GM19238 (cell line): ENCODE results near the gene H2BW2.
"Not testable (repeated sequence)": the region's sequence is repeated elsewhere in the genome, so short reads cannot be mapped to it uniquely, and the experiment has no call there.

Experiments used
- DNase-seq: peaks from one replicate; pipeline ENCODE4 v3.0.0; 2011; ENCODE audit warnings: low spot score; ENCODE audit not compliant: insufficient read length

The H2BW2 gene

GRCh38 chrX:104039689-104040505, at the start of gene H2BW2:
Gene H2BW2 (plus strand): TSS chrX:104039956. CDS start chrX:104039995, 39 bp downstream.
- no peak for DNase-seq

- DNase-seq, result no peak
Measured at GRCh38 chrX:103999234-103999633, 40.5 kb upstream of the H2BW2 start.

GRCh38 chrX:104008831-104009230, 30.9 kb upstream of the H2BW2 start:
- no peak for DNase-seq

GRCh38 chrX:104013158-104013557, 26.6 kb upstream of the H2BW2 start:
- DNase-seq, result no peak

GRCh38 chrX:104013606-104014005, 26.1 kb upstream of the H2BW2 start, which contains the start of gene H2BW1:
Gene H2BW1 (minus strand): TSS chrX:104013708. CDS start chrX:104013576, 132 bp downstream.
- no peak for DNase-seq

- not testable (repeated sequence) for DNase-seq
Measured at GRCh38 chrX:104015576-104015975, 24.2 kb upstream of the H2BW2 start.

GRCh38 chrX:104018126-104018525, 21.6 kb upstream of the H2BW2 start:
- DNase-seq, result no peak

GRCh38 chrX:104041003-104041402, 1.2 kb downstream of the H2BW2 start:
- no peak for DNase-seq

GRCh38 chrX:104045642-104046041, 5.9 kb downstream of the H2BW2 start:
- no peak for DNase-seq

- DNase-seq, result no peak
Measured at GRCh38 chrX:104047171-104047570, 7.4 kb downstream of the H2BW2 start.

- DNase-seq, result not testable (repeated sequence)
Measured at GRCh38 chrX:104054956-104055355, 15.2 kb downstream of the H2BW2 start.

GRCh38 chrX:104062636-104063035, 22.9 kb downstream of the H2BW2 start:
- not testable (repeated sequence) for DNase-seq

- not testable (repeated sequence) for DNase-seq
Measured at GRCh38 chrX:104075778-104076445, 36.2 kb downstream of the H2BW2 start, which contains the start of gene TMSB15C. Gene TMSB15C (minus strand): TSS chrX:104076236.

- DNase-seq, result not testable (repeated sequence)
Measured at GRCh38 chrX:104077854-104078253, 38.1 kb downstream of the H2BW2 start.

- no peak for DNase-seq
Measured at GRCh38 chrX:104084063-104084462, 44.3 kb downstream of the H2BW2 start.

GRCh38 chrX:104084534-104085277, 45.0 kb downstream of the H2BW2 start:
- DNase-seq, result no peak

- no peak for DNase-seq
Measured at GRCh38 chrX:104085477-104085876, 45.7 kb downstream of the H2BW2 start.

- no peak for DNase-seq
Measured at GRCh38 chrX:104085919-104086318, 46.2 kb downstream of the H2BW2 start.
